Fibroblast of peridontal ligament (primary cell): Measurements from ENCODE around the gene SYTL2.

Source experiments
- DNase-seq: peaks from one replicate; pipeline ENCODE4 v3.0.0-alpha.2; 2010; ENCODE audit errors: extremely low read depth

The SYTL2 gene

DNA sequence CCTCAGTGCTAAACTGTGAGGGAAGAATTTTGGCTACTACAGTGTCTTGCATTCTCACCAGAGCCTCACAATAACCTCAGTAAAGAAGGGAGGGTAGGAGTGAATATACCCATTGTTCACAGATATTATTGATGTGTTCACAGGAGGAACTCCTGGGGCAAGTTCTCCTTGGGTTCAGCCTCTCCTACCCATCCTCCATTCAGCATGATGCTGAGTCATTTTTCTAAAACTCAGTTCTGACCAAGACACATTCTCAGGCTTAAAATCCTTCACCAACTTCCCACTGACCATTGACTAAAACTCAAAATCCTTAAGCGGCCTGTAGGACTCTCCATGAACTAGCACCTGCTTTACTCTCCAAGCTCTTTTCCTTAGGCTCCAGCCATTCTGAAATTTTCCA is 48.7 kb downstream of the SYTL2 start:
- peak; percentile 28 for DNase-seq

DNA sequence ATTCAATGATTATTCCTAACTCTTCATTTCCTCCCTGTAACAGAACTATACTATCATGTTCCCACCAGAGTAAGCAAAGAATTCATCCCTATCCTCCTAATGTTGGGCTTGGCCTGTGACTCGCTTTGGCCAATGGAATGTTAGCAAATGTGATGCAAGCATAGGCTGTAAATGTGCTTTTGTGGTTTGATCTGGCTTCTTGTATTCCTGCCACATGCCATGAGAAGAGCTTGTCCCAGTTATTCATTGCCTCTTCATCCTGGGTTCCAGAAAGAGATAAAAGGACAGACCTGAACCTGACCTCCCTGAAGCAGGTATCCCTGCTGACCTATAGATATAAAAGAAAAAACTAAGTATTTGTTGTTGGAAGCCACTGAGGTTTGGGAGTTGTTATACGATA is 51.0 kb downstream of the SYTL2 start:
- peak; percentile 95 for DNase-seq

DNA sequence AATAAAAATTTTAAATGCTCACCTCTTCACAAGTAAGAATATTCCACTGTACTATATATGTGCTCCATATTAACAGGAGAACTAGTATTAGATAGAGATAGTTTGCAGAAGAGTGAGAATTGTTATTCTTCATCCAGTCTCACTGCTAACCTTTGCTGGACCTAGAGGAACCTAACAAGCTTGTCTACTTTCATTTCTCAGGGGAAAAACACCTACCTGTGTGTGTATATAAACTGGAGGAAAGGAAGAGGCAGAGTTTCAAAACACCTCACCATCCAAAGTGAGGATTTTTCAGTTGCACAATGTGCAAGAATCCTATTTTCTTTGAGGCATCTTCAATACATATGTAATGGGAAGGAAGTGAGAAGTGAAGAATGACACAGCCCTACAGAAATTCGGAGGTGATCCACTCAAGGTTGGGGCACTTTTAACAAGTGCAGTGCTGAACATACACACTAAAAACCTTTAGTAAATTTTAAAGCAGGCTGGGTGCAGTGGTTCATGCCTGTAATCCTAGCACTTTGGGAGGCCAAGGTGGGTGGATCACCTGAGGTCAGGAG is 52.4 kb downstream of the SYTL2 start:
- DNase-seq, result no peak

DNA sequence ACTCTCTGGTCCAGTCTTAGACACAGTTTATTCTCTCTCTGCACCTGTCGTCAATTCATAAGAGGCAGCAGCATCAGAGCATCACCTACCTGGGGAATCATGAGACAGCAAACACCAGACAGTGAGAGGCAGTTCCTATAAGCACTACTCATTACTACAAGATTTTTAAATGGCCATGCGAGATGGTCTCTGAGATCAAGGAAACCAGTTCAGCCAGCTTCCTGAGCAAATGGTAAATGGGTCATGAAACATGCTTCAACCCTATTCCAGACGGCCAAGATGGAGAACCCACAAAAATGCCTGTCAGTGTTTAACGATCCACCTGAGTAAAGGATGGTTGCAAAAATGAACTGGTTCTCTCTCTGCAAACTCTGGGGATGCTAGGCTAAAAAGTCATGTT is 52.9 kb downstream of the SYTL2 start:
- no peak for DNase-seq

DNA sequence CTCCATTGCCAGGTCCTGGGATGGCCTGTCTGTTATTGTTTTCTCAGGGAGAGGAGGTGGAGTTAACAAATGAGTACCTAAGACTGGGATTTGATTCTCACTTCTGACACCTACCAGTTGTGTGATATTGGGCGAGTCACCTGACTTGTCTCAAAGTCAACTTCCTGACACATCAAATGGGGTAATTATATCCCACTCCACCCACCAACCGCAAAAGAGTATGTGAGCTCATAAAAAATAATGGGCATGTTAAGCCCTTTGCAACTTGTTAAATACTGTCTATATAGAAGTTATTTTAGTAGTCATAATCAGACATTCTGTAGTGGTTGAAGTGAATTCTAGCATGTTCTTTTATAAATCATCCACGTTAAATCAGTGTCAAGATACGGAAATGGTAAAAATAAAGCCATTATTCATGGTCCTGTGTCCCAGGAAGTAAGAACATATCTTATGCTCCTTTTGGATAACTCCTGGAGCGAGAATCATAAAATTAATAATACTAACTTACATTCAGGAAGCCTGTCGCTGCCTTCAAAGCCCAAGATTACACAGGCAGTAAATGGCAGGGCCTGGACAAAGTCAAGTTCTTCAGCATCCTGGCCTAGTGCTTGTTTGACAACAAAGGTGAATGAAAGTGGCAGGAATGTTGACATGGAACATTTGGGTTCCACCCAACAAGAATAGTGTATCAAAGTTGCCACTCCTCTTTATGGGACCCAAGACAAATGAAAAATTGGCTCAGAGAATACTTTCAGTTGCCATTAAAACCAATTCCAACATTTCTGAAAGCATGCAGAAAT is 54.3 kb downstream of the SYTL2 start:
- DNase-seq, result no peak

DNA sequence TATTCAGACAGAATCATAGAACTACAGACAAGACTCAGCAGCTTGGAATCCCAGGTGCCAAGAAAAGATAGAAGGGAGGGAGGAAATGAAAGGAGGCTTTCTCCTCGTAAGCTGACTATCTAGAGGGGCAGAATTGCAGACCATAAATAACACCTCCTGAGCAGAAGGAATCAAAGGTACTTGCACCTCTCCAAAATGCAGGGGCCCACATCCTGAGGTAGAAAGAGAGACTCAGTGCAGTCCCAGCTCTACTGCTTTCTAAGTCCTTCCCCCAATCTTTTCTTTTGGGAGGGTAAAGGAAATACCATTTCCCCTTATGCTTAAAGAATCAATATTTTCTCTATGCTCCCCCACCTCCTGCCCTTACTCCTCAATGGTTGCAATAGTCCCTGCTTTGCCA is 55.2 kb downstream of the SYTL2 start:
- no peak for DNase-seq

DNA sequence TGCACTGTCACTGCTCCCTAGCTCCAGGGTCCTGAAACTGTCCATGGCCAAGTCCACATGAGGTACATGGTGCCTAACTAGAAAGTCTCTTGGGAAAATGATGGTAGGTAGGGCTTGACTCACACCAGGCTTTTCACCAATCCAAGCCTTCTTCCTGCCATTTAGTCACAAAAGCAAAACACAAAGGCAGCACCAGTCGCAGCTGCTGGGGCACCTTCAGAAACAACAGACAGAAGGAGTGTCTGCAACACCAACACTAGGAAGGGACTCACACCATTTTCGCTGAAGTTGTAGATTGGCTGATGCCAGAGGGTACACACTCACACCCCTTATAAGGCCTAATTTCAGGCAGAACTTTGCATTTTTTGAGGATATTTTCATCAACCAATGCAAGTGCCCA is 55.7 kb downstream of the SYTL2 start:
- no peak for DNase-seq

DNA sequence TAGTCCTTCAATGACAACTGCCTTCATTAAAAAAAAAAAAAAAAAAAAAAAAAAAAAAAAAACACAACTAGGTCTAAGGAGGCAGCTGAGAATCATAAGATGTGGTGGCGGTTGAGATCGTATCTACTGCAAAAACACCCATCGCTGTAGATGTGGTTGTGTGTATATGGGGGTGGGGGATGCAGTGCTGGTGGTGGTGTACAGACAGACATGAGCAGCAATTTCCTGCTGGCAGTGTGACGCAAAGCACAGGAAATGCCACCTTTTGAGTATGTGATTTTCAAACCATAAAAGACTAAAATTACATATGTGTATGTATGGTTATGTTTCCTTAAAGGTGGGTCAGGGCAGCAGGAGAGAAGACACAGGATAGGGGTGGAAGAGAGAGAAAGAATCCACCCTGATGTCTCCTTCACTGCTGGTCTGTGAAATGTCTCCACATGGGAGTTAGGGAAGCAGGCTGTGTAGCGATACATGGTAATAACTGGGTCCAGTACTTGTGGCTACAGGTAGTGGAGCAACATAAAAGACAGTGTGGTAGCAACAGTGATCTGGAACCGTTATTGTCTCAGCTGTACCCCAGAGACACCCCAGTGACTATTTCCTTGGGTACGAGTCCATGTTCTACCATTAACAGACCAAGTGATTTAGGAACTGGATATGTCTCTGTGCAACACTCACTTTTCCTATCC is 57.9 kb downstream of the SYTL2 start:
- no peak for DNase-seq

DNA sequence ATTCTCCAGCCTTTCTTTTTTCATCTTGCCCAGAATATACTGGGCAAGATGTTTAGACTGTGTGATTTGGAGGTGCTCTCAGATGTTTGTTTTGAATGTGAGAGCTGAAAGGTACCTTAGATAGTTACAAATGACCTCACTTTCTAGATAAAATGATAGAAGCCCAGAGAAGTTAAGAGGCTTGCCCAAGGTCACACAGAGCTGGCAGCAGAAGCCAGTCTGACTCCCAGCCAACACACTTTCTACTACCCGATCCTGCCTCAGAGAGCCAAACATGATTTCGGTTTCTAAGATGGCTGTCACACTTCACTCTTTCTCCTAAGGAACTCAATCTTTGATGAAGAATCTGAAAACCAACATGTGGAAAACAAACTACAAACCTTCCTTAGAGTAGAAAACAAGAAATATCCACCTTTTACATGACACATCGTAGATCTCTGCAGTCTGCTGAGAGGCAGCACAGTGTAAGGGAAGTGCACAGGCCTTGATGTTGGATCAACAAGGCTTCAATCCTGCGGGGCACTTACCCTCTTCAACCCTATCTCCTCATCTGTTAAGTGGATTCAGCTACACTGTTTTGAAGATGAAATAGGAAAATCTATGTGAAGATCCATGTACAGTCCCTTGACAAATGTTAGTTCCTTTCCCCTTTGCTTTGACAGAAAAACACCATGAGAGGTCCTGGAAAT is 58.6 kb downstream of the SYTL2 start:
- DNase-seq, result no peak

DNA sequence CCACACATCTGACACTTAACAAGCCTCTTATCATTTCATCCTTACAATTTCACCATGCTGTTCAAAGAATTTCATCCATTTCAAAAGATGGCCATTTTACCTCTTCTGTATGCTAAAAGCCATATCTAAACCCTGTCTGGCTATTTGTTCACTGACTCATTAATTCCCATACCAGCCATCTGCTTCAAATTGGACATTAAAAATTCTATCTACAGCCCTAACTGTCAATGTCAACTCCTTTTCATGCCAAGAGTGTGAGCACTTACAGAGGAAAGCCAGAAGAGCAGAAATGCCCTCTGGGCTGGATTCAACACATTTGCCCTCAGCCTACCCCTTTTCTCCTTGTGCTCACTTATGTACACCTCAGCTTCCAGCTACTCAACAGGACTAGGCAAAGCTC is 59.2 kb downstream of the SYTL2 start:
- peak; percentile 36 for DNase-seq

DNA sequence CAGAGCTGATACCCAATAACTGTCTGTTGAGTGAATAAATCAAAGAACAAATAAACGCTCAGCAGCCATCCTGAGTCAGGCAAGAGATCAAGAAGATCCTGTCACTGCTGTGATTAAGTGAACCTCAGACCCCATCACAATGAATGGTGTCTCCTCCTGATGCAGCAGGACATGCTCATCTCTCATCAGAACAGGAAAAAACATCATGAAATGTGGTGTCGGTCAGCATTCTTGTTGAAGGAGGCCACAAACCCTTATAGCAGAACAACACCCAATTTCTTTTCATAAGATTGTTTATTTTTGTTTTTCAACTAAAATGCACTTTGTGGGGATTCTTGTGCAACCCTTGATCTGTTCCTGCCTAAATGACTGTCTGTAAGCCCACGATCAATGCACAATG is 60.3 kb downstream of the SYTL2 start:
- no peak for DNase-seq

DNA sequence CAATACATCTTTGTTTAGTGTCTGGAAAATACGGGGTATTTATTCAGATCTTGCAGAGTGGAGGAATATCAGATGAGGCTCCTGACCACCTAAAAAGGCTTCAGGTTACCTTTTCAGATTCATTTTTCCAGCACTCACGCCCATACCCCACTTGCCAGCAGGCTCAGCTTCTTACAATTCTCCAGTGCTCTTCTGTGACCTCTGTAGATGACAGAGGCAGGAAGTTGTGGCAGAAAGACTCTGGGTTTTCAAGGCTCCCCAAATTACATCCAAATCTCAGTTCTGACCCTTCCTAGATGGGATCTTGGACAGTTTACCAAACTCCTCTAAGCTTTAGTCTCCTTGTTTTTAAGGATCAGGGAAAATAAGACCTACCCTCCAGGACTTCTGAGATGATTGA is 61.1 kb downstream of the SYTL2 start:
- no peak for DNase-seq

DNA sequence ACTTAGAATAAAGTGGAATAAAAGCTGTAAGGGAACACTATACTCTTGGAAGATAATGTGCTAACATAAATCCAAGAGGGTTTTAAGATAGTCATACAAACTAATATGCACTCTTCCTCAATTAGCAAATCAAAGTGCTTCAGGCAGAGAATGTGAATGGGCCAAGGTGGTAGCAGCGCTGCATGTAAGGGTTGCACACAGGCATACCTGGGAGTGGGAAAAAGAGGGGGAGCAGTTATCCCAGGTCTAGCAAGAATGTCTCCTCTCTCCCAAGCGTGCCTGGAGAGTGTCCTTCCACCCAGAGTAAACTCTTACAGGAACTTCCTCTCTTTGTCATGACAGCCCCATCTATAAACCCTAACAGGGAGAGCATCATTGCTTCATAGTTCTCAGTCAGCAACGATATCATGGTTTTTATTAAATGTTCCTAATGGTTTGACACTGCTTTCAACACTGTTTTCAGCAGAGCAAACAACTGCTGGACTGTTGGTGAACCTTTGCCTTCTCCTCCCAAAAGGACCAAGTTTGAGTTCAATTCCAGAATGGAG is 61.6 kb downstream of the SYTL2 start:
- no peak for DNase-seq

DNA sequence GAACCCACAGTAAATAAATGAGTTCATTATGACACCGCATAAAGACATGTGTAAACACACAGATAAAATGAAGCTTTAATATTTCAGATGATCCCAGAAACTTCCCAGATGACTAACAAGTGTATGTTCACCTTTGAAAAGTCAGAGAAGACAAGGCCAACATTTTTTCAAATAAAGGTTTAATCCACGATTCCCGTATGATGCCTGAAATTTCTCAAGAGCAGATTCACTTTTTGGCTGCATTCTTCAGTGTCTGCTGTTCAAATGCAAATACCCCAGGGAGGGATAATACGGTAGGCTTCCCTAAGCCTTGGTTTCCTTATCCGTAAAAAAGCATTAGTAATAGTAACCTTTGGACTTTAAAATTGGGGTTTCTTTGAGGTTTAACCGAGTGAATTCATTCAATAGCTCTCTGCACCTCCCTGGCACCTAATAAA is 62.5 kb downstream of the SYTL2 start:
- DNase-seq, result no peak

DNA sequence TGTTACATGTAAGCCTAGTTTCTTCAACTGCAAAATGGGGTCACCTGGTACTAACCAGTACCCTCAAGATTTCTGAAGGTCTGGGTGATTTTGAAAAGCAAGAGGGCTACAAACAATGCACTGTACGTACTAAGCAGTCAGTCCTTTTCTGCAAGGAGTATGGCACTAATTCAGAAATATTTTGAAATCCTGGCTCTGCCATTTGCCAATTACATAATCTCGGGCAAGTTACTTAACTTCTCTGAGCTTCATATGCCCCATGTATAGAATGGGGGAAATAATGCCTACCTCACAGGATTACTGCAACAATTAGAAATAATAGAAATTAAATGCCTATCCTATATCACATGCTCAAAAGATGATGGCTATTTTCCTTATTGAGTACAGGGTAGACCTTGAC is 64.3 kb downstream of the SYTL2 start:
- no peak for DNase-seq

DNA sequence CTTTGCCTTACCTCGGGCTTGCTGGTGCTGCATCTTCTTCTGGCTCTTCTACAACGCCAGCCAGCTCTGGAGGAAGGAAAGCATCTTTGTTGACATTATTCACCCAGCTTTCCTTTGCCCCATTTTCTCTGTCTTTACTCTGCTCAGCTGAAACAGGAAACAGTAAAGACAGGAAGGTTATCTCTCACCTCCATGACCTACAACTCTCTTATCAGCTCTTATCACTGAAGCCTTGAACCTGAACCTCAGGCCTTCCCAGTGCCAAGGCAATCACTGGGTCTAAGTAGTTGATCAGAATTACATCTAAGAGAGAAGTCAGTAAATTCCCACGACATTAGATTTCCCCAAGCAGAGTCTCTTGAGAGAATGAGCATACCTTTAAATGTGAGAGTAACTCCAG is 65.3 kb downstream of the SYTL2 start:
- DNase-seq, result no peak

DNA sequence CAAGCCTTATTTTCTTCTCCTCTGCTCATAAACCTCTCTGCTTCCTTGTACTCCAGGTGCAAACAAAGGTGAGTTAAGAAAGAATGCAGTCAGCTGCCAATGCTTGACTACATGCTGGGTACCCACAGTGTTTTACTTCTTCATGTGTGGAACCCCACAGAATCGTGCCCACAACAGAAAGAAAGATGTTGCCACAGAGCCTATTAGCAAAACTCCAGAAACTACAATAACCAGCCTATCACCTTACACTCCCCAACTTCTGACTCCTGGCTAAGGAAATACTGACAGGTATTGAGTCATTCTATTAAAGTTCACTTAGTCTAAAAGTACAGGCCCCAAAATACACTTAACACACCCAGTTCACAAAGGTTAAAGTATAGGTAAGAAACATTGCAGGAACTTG is 68.1 kb downstream of the SYTL2 start:
- no peak for DNase-seq

DNA sequence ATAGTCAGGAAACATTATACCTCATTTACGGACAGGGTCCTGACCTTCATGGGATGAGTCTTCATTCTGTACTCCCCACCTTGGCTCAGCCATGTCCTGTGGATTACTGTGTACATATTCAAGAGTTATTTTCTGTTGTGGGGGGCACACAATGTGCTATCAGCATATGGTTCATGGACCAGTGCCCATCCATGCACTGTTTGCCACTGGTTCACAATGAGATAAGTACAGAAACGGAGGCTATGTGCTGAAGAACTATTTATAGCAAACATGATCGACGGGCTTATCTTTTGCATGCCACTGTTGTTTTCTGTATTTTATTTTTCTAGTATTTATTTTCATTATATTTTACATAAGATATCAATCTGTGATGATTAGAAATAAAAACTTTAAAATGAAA is 68.6 kb downstream of the SYTL2 start:
- no peak for DNase-seq

DNA sequence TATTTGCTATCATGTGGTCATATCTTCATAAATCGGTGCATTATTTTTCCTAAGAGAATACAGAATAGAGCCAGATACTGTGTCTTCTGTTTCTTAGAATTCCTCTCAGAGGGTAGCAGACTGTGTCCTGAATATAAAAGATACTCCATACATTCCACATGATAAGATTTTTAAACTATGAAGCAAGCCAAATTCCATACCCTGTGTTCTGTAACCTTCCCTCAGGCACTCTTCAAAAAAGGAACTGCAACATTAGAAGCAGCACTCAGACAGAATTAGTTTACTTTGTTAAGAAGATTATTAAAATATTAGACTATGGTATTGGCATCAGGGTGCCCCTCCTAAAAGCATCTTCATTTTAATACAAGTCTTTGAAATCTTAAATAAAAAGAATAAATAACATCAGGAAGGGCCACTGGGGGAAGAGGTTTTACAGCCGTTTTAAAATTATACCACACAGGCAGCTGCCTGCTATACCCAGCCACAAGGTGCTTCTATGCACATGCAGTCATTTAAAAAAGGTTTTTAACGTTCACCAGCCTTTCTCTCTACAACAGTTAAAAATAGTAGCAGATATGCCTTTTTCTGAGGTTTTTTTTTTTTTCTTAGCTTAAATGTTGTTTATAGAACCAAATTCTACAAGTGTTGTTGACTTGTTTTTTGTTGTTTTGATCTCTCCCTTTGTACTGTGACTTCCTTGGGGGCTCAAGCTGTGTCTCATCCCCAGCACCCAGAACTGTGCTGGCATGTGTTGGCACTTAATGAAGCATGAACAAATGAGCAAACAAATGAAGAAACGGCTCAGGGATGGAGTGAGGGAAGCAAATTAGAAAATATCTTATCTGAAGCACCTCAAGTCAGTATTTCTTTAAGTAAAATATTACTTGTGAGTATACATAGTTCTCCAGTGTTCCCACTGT is 70.2 kb downstream of the SYTL2 start:
- DNase-seq, result no peak

DNA sequence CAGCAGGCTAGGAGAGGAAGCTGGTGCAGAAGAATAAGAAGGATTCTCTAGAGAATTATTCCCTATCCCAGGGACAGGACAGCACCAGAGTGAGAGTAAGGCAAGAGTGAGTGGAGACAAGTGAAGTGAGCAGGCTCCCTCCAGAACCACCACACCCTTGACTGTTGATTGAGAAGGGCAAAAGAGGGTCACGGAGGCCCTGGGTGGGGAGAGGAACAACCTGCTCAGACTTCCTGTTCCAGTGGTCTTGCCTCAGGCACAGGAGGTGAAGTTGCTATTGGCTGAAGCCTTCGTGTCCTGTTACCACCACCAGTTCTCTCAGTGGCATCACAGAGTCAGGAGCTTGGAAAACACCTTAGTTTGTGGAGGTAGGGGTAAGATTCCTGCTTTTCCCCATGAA is 73.2 kb downstream of the SYTL2 start:
- DNase-seq, result no peak

DNA sequence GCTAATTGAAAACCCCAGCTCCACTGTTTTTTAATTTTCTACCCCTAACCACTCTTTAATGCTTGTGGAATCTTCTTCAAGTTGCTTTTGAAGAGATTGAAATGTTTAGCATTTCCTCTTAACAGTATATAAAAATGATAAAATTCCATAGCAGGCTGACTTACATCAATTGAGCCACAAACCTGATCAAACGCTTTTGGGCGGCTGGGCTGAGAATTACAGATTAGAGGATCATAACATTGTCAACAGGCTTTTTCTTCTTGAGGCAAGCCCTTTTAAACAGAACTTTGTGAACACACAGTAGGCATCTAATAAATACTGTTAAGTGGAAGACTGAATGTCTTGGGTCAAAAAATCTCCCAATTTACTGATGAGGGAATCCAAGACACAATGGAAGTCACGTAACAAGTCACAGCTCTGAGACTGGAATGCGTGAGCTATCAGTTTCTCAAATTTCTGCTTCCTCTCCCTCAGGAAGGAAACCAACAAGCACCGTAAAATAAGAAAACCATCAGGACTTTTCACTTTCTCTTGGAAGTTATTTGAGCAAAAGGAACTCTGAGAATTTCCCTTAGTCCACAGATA is 75.0 kb downstream of the SYTL2 start:
- DNase-seq, result no peak
